ENCODE results near the gene AKAP5.
"Not testable (repeated sequence)": the region's sequence is repeated elsewhere in the genome, so short reads cannot be mapped to it uniquely, and the experiment has no call there.

Gene AKAP5

GRCh38 chr14:64508215-64508776, 43.0 kb downstream of the AKAP5 start:
- DNase-seq (ENCODE audit: low read depth) = no peak
- no peak for TF ChIP-seq CTCF (conservative IDR thresholded peaks at IDR 0.05; ENCODE audit: low read length)
- no peak overlapping the region for H3K4me3 ChIP-seq (ENCODE audit: low read length)

GRCh38 chr14:64509036-64509435, 43.7 kb downstream of the AKAP5 start:
- TF ChIP-seq CTCF (conservative IDR thresholded peaks at IDR 0.05; ENCODE audit: low read length) = no peak
- H3K4me3 ChIP-seq (ENCODE audit: low read length) = no peak overlapping the region
- no peak for DNase-seq (ENCODE audit: low read depth)

- peak; percentile 96 for TF ChIP-seq CTCF (conservative IDR thresholded peaks at IDR 0.05; ENCODE audit: low read length)
- H3K4me3 ChIP-seq (ENCODE audit: low read length) = no peak overlapping the region
Measured at GRCh38 chr14:64510825-64511671, 45.7 kb downstream of the AKAP5 start.

GRCh38 chr14:64513271-64513670, 48.0 kb downstream of the AKAP5 start:
- no peak for TF ChIP-seq CTCF (conservative IDR thresholded peaks at IDR 0.05; ENCODE audit: low read length)
- H3K4me3 ChIP-seq (ENCODE audit: low read length) = no peak overlapping the region
- DNase-seq (ENCODE audit: low read depth) = no peak

More at GRCh38 chr14:64510825-64511671, 45.7 kb downstream of the AKAP5 start:
- DNase-seq (ENCODE audit: low read depth) = peak; percentile 62

GRCh38 chr14:64515053-64515452, 49.8 kb downstream of the AKAP5 start:
- no peak for DNase-seq (ENCODE audit: low read depth)
- H3K4me3 ChIP-seq (ENCODE audit: low read length) = no peak overlapping the region
- TF ChIP-seq CTCF (conservative IDR thresholded peaks at IDR 0.05; ENCODE audit: low read length) = no peak

GRCh38 chr14:64516969-64517368, 51.7 kb downstream of the AKAP5 start:
- DNase-seq (ENCODE audit: low read depth) = no peak
- no peak overlapping the region for H3K4me3 ChIP-seq (ENCODE audit: low read length)
- TF ChIP-seq CTCF (conservative IDR thresholded peaks at IDR 0.05; ENCODE audit: low read length) = no peak

GRCh38 chr14:64517667-64518066, 52.4 kb downstream of the AKAP5 start:
- not testable (repeated sequence) for H3K4me3 ChIP-seq (ENCODE audit: low read length); DNase-seq (ENCODE audit: low read depth)

All from AG10803 (cell line).